Esophagus muscularis mucosa (tissue), 3 donors: ENCODE measurements around the gene CTDNEP1.

Experiments used
- CTCF ChIP-seq, 3 experiments: fragments of 200-600 bp in 2 of 3; fragments of 450-650 bp in 1 of 3; sonication (generic) in 2 of 3; IDR thresholded peaks; one replicate each; pipeline ENCODE4 v1.5.1; 2017 to 2019; ENCODE audit warnings: antibody characterized with exemption in 3 of 3, mild to moderate bottlenecking in 2 of 3, moderate library complexity in 1 of 3
- EP300 ChIP-seq: sonication (generic); formaldehyde crosslinking; IDR thresholded peaks from one replicate; pipeline ENCODE4 v1.6.1; 2017; ENCODE audit warnings: antibody characterized with exemption

- TF ChIP-seq EP300 (no peak), CTCF (IDR thresholded peaks at IDR 0.05) (no peak)
These were observed 39.2 kb upstream of the CTDNEP1 start for GRCh38 chr17:7290685-7291084.
